Measurements from ENCODE around the gene NOC4L.
"Not testable (repeated sequence)": the region's sequence is repeated elsewhere in the genome, so short reads cannot be mapped to it uniquely, and the experiment has no call there.

DNA sequence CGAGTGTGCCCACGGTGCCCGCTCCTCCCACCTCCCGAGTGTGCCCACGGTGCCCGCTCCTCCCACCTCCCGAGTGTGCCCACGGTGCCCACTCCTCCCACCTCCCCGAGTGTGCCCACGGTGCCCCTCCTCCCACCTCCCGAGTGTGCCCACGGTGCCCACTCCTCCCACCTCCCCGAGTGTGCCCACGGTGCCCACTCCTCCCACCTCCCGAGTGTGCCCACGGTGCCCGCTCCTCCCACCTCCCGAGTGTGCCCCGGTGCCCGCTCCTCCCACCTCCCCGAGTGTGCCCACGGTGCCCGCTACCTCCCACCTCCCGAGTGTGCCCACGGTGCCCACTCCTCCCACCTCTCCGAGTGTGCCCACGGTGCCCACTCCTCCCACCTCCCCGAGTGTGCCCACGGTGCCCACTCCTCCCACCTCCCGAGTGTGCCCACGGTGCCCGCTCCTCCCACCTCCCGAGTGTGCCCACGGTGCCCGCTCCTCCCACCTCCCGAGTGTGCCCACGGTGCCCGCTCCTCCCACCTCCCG is 9.5 kb upstream of the NOC4L start:
- not testable (repeated sequence) for TF ChIP-seq ARNT, SUZ12, TARDBP (IDR thresholded peaks at IDR 0.05)
- TF ChIP-seq, protein P1, sequence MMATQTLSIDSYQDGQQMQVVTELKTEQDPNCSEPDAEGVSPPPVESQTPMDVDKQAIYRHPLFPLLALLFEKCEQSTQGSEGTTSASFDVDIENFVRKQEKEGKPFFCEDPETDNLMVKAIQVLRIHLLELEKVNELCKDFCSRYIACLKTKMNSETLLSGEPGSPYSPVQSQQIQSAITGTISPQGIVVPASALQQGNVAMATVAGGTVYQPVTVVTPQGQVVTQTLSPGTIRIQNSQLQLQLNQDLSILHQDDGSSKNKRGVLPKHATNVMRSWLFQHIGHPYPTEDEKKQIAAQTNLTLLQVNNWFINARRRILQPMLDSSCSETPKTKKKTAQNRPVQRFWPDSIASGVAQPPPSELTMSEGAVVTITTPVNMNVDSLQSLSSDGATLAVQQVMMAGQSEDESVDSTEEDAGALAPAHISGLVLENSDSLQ (IDR thresholded peaks at IDR 0.05), result not testable (repeated sequence)
